HG03103 (cell line): ENCODE results near the gene DISP3.

Source experiments
- ATAC-seq: cut with Tn5 transposase; IDR thresholded peaks from one replicate; pipeline ENCODE4 v1.9.1; 2021; ENCODE audit warnings: low read depth; ENCODE audit not compliant: unreplicated experiment

Gene DISP3

GRCh38 chr1:11527541-11528452, 48.8 kb downstream of the DISP3 start:
- ATAC-seq, result no peak

GRCh38 chr1:11528611-11529261, 49.8 kb downstream of the DISP3 start:
- ATAC-seq, result no peak

- ATAC-seq, result no peak
Observed at GRCh38 chr1:11529330-11529729, 50.4 kb downstream of the DISP3 start.

- no peak for ATAC-seq
Observed at GRCh38 chr1:11529763-11530730, 51.1 kb downstream of the DISP3 start.

GRCh38 chr1:11530731-11531311, 51.9 kb downstream of the DISP3 start:
- ATAC-seq, result no peak

- ATAC-seq, result no peak
Observed at GRCh38 chr1:11531314-11531870, 52.4 kb downstream of the DISP3 start.

GRCh38 chr1:11531943-11532342, 53.0 kb downstream of the DISP3 start:
- ATAC-seq, result no peak

- no peak for ATAC-seq
Observed at GRCh38 chr1:11533790-11534787, 55.1 kb downstream of the DISP3 start.

GRCh38 chr1:11534846-11535245, 55.9 kb downstream of the DISP3 start:
- no peak for ATAC-seq

GRCh38 chr1:11535316-11535715, 56.4 kb downstream of the DISP3 start:
- ATAC-seq, result no peak

GRCh38 chr1:11535761-11536572, 57.0 kb downstream of the DISP3 start:
- ATAC-seq, result no peak

- no peak for ATAC-seq
Observed at GRCh38 chr1:11536573-11537379, 57.8 kb downstream of the DISP3 start.

- ATAC-seq, result no peak
Observed at GRCh38 chr1:11537380-11537764, 58.4 kb downstream of the DISP3 start.

- ATAC-seq, result no peak
Observed at GRCh38 chr1:11537854-11538591, 59.1 kb downstream of the DISP3 start.

GRCh38 chr1:11538886-11539285, 59.9 kb downstream of the DISP3 start:
- no peak for ATAC-seq
